MM.1S (cell line): ENCODE data around the gene RIPOR2.

Experiments used
- DNase-seq: peaks from one replicate; pipeline ENCODE4 v3.0.0-alpha.2; 2015
- H2AFZ ChIP-seq: fragments of 300-600 bp; sonication (generic); 2 replicates; pipeline ENCODE4 v1.6.0; 2016; ENCODE audit warnings: antibody characterized with exemption, low read length
- H3F3A ChIP-seq: fragments of 300-600 bp; sonication (generic); 2 replicates; pipeline ENCODE4 v1.6.1; 2016; ENCODE audit warnings: mild to moderate bottlenecking, antibody characterized with exemption, low read length, moderate library complexity, mixed read lengths; ENCODE audit not compliant: insufficient read depth
- H3K27ac ChIP-seq: fragments of 300-600 bp; sonication (generic); 2 replicates; pipeline ENCODE4 v1.5.1; 2016; ENCODE audit warnings: mild to moderate bottlenecking, low read length
- H3K27me3 ChIP-seq: fragments of 300-600 bp; sonication (generic); replicated peaks from 2 replicates; pipeline ENCODE4 v1.6.0; 2016; ENCODE audit warnings: low read length; ENCODE audit not compliant: insufficient read depth
- H3K36me3 ChIP-seq: fragments of 300-600 bp; sonication (generic); replicated peaks from 2 replicates; pipeline ENCODE4 v1.6.1; 2016; ENCODE audit warnings: mild to moderate bottlenecking, low read length, mixed read lengths; ENCODE audit not compliant: insufficient read depth
- H3K4me1 ChIP-seq: fragments of 300-600 bp; sonication (generic); 2 replicates; pipeline ENCODE4 v1.6.1; 2016; ENCODE audit warnings: low read length, mixed read lengths
- H3K4me2 ChIP-seq: fragments of 300-600 bp; sonication (generic); 2 replicates; pipeline ENCODE4 v1.6.0; 2016; ENCODE audit warnings: low read depth, low read length
- H3K4me3 ChIP-seq: fragments of 300-600 bp; sonication (generic); 2 replicates; pipeline ENCODE4 v1.5.1; 2016; ENCODE audit warnings: low read length, mixed read lengths
- H3K79me2 ChIP-seq: fragments of 300-600 bp; sonication (generic); 2 replicates; pipeline ENCODE4 v1.6.1; 2016; ENCODE audit warnings: mixed run types, low read length, mixed read lengths
- H3K9ac ChIP-seq: fragments of 300-600 bp; sonication (generic); 2 replicates; pipeline ENCODE4 v1.6.1; 2016; ENCODE audit warnings: low read length, mixed read lengths
- H3K9me2 ChIP-seq: fragments of 300-600 bp; sonication (generic); replicated peaks from 2 replicates; pipeline ENCODE4 v1.6.1; 2016; ENCODE audit warnings: mild to moderate bottlenecking, low read length, mixed read lengths; ENCODE audit not compliant: insufficient read depth
- H3K9me3 ChIP-seq: fragments of 300-600 bp; sonication (generic); replicated peaks from 2 replicates; pipeline ENCODE4 v1.6.1; 2016; ENCODE audit warnings: mild to moderate bottlenecking, low read length, mixed read lengths; ENCODE audit not compliant: insufficient read depth
- H4K20me1 ChIP-seq: fragments of 300-600 bp; sonication (generic); 2 replicates; pipeline ENCODE4 v1.6.1; 2016; ENCODE audit warnings: mild to moderate bottlenecking, low read length, moderate library complexity, mixed read lengths; ENCODE audit not compliant: insufficient read depth
- CTCF ChIP-seq: fragments of 300-600 bp; sonication (generic); IDR thresholded peaks from 2 replicates; pipeline ENCODE4 v1.5.1; 2016; ENCODE audit warnings: antibody characterized with exemption, low read length, mixed read lengths
- EZH2 ChIP-seq: fragments of 300-600 bp; sonication (generic); optimal IDR thresholded peaks from 2 replicates; pipeline ENCODE3; 2017; ENCODE audit warnings: low read depth, mild to moderate bottlenecking, antibody characterized with exemption, low read length, mixed read lengths
- EZH2phosphoT487 ChIP-seq: fragments of 300-600 bp; sonication (generic); IDR thresholded peaks from 2 replicates; pipeline ENCODE4 v1.6.1; 2018; ENCODE audit warnings: antibody characterized with exemption, low read length

Gene RIPOR2

GRCh38 chr6:24935366-24936152 is at the start of gene RIPOR2:
TSS of gene RIPOR2 (minus strand) at chr6:24935960. CDS start at chr6:24935898, 62 bp downstream.
- H3K27me3 ChIP-seq, result peaks cover 68% of the 10 kb centered on the region
- H3F3A ChIP-seq, result 0 out of 2 replicates have a peak, but pooled peaks cover 3% of the 10 kb centered on the region
- H3K36me3 ChIP-seq, result no peaks in the 10 kb centered on the region
- H3K4me3 ChIP-seq, result no peak within 1 kb of the TSS
- H3K9ac ChIP-seq, result no peak within 1 kb of the TSS
- TF ChIP-seq CTCF (no peak), EZH2phosphoT487 (no peak), EZH2 (no peak)
- no peak within 1 kb of the TSS for H2AFZ ChIP-seq
- H3K9me3 ChIP-seq, result no peaks in the 10 kb centered on the region
- H3K27ac ChIP-seq, result no peak within 1 kb of the TSS
- peaks cover 13% of the 10 kb centered on the region for H3K4me1 ChIP-seq
- H4K20me1 ChIP-seq, result no peaks in the 10 kb centered on the region
- no peak within 1 kb of the TSS for H3K4me2 ChIP-seq
- H3K9me2 ChIP-seq, result no peaks in the 10 kb centered on the region
- H3K79me2 ChIP-seq, result no peaks in the 10 kb centered on the region
- DNase-seq, result no peak

- Histone ChIP-seq H3K9me2 (no peaks in the 10 kb centered on the region), H3K27ac (no peak overlapping the region), H3K27me3 (no peaks in the 10 kb centered on the region), H4K20me1 (no peaks in the 10 kb centered on the region), H3K4me2 (no peak overlapping the region), H3F3A (no peaks in the 10 kb centered on the region), H3K4me3 (no peak overlapping the region), H3K4me1 (no peaks in the 10 kb centered on the region), H3K79me2 (no peaks in the 10 kb centered on the region), H3K9ac (no peak overlapping the region), H3K9me3 (no peaks in the 10 kb centered on the region), H3K36me3 (no peaks in the 10 kb centered on the region), H2AFZ (no peak overlapping the region)
- TF ChIP-seq EZH2, result no peak
- no peak for TF ChIP-seq EZH2phosphoT487
- no peak for TF ChIP-seq CTCF
- DNase-seq, result no peak
Measured at GRCh38 chr6:24985323-24985722, 49.6 kb upstream of the RIPOR2 start.

GRCh38 chr6:24982231-24982630 is 46.5 kb upstream of the RIPOR2 start:
- H3K4me3 ChIP-seq, result no peak overlapping the region
- no peak for DNase-seq
- H4K20me1 ChIP-seq, result no peaks in the 10 kb centered on the region
- H3K9me3 ChIP-seq, result no peaks in the 10 kb centered on the region
- no peaks in the 10 kb centered on the region for H3K4me1 ChIP-seq
- no peak overlapping the region for H3K27ac ChIP-seq
- no peak overlapping the region for H3K9ac ChIP-seq
- TF ChIP-seq EZH2phosphoT487 (no peak), CTCF (no peak), EZH2 (no peak)
- no peaks in the 10 kb centered on the region for H3K9me2 ChIP-seq
- no peaks in the 10 kb centered on the region for H3K27me3 ChIP-seq
- no peaks in the 10 kb centered on the region for H3F3A ChIP-seq
- no peak overlapping the region for H3K4me2 ChIP-seq
- H3K36me3 ChIP-seq, result no peaks in the 10 kb centered on the region
- H3K79me2 ChIP-seq, result no peaks in the 10 kb centered on the region
- H2AFZ ChIP-seq, result no peak overlapping the region
